Astrocyte (in vitro differentiated cells and primary cell): ENCODE data around the gene TRAF1. TPM values are rescaled to one million over a fixed set of nuclear protein-coding genes. Genes with fewer than 3 reads are reported as not detected.

Source experiments
- DNase-seq: peaks from one replicate; pipeline ENCODE4 v3.0.0-alpha.2; 2010; ENCODE audit warnings: low read depth
- FAIRE-seq: peaks from 2 replicates; lab custom pipeline; 2011; peaks lifted over from hg19 to GRCh38; lab: Jason Lieb, UNC
- H2AFZ ChIP-seq: 2 replicates; pipeline ENCODE4 v1.6.0; 2012; ENCODE audit warnings: low read depth, low read length, inconsistent platforms
- H3K27ac ChIP-seq: 2 replicates; pipeline ENCODE4 v1.5.1; 2011; ENCODE audit warnings: low read depth, low read length, inconsistent platforms
- H3K27me3 ChIP-seq: 2 replicates; pipeline ENCODE4 v1.6.0; 2011; ENCODE audit warnings: low read length, inconsistent platforms; ENCODE audit not compliant: insufficient read depth
- H3K36me3 ChIP-seq: 2 replicates; pipeline ENCODE4 v1.5.1; 2011; ENCODE audit warnings: low read length, inconsistent platforms; ENCODE audit not compliant: insufficient read depth
- H3K4me1 ChIP-seq: 2 replicates; pipeline ENCODE4 v1.5.1; 2011; ENCODE audit warnings: low read length, inconsistent platforms; ENCODE audit not compliant: insufficient read depth
- H3K4me2 ChIP-seq: 2 replicates; pipeline ENCODE4 v1.6.0; 2012; ENCODE audit warnings: low read length, inconsistent platforms
- H3K4me3 ChIP-seq: 2 replicates; pipeline ENCODE4 v1.5.1; 2011; ENCODE audit warnings: low read depth, mild to moderate bottlenecking, low read length, inconsistent platforms; ENCODE audit not compliant: insufficient read depth
- H3K79me2 ChIP-seq: 2 replicates; pipeline ENCODE4 v1.6.0; 2012; ENCODE audit warnings: mild to moderate bottlenecking, low read length, inconsistent platforms; ENCODE audit not compliant: insufficient read depth
- H3K9ac ChIP-seq: 2 replicates; pipeline ENCODE4 v1.6.0; 2012; ENCODE audit warnings: mild to moderate bottlenecking, low read length, inconsistent platforms
- H3K9me3 ChIP-seq: 2 replicates; pipeline ENCODE4 v1.5.1; 2012; ENCODE audit warnings: low read depth, mild to moderate bottlenecking, low read length, inconsistent platforms; ENCODE audit not compliant: insufficient read depth
- H4K20me1 ChIP-seq: 2 replicates; pipeline ENCODE4 v1.6.0; 2012; ENCODE audit warnings: low read length, inconsistent platforms; ENCODE audit not compliant: insufficient read depth
- H3K27ac Mint-ChIP-seq: one replicate; pipeline ENCODE4 v1.8.0; 2021; ENCODE audit warnings: mild to moderate bottlenecking, mixed read lengths; ENCODE audit not compliant: unreplicated experiment
- H3K27me3 Mint-ChIP-seq: one replicate; pipeline ENCODE4 v1.8.0; 2021; ENCODE audit warnings: low read depth, mixed read lengths; ENCODE audit not compliant: unreplicated experiment
- H3K36me3 Mint-ChIP-seq: one replicate; pipeline ENCODE4 v1.8.0; 2021; ENCODE audit warnings: low read depth, mixed read lengths; ENCODE audit not compliant: unreplicated experiment
- H3K4me1 Mint-ChIP-seq: one replicate; pipeline ENCODE4 v1.8.0; 2021; ENCODE audit warnings: low read depth, mixed read lengths; ENCODE audit not compliant: unreplicated experiment
- H3K4me3 Mint-ChIP-seq: one replicate; pipeline ENCODE4 v1.8.0; 2021; ENCODE audit warnings: mild to moderate bottlenecking, moderate library complexity, mixed read lengths; ENCODE audit not compliant: unreplicated experiment
- H3K9me3 Mint-ChIP-seq: one replicate; pipeline ENCODE4 v1.8.0; 2021; ENCODE audit warnings: mild to moderate bottlenecking, mixed read lengths; ENCODE audit not compliant: unreplicated experiment
- EZH2 ChIP-seq: IDR thresholded peaks from 2 replicates; pipeline ENCODE4 v1.6.1; 2012; ENCODE audit warnings: mild to moderate bottlenecking, low read length, inconsistent platforms; ENCODE audit not compliant: insufficient read depth
- total RNA-seq: library from RNA; stranded (reverse); gene quantifications from 2 replicates; pipeline ENCODE4 v1.2.1, GENCODE V29; 2021
- TF ChIP-seq, protein P1 (sequence below): IDR thresholded peaks from 2 replicates; pipeline ENCODE4 v1.5.1; 2011; ENCODE audit warnings: low read depth, mild to moderate bottlenecking, inconsistent platforms, low read length, moderate library complexity; ENCODE audit not compliant: insufficient read depth

Gene TRAF1
- total RNA-seq, 1 donor from 2014 or later, result 4.2 TPM

DNA sequence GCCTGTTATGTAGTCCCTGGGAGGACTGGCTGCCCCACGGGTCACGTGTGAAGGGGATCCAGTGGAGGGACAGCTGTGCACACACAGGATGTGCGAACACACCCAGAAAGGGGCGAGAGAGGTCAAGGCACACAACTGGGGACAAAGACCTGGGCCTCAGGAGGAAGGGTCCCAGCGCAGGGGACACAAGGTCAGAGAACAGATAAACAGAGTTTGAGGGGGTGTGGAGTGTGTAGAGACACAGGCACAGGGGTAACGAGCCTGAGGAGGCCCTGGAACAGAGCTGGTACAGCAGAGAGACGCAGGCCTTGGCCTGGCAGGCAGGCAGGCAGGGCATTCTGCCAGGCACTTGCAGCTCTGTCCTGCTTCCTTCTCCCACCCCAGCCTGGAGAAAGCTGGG lies 69.1 kb downstream of the TRAF1 start:
- DNase-seq (no peak), FAIRE-seq (no peak)
- Mint-ChIP-seq H3K4me1 (peaks cover 13% of the 10 kb centered on the region), H3K9me3 (no peaks in the 10 kb centered on the region), H3K36me3 (peaks cover 8% of the 10 kb centered on the region), H3K27me3 (no peaks in the 10 kb centered on the region), H3K4me3 (no peak overlapping the region), H3K27ac (no peak overlapping the region)
- no peaks in the 10 kb centered on the region for H3K79me2 ChIP-seq
- no peak overlapping the region for H3K4me2 ChIP-seq
- H3K9ac ChIP-seq, result no peak overlapping the region
- no peak overlapping the region for H2AFZ ChIP-seq
- TF ChIP-seq, protein P1, sequence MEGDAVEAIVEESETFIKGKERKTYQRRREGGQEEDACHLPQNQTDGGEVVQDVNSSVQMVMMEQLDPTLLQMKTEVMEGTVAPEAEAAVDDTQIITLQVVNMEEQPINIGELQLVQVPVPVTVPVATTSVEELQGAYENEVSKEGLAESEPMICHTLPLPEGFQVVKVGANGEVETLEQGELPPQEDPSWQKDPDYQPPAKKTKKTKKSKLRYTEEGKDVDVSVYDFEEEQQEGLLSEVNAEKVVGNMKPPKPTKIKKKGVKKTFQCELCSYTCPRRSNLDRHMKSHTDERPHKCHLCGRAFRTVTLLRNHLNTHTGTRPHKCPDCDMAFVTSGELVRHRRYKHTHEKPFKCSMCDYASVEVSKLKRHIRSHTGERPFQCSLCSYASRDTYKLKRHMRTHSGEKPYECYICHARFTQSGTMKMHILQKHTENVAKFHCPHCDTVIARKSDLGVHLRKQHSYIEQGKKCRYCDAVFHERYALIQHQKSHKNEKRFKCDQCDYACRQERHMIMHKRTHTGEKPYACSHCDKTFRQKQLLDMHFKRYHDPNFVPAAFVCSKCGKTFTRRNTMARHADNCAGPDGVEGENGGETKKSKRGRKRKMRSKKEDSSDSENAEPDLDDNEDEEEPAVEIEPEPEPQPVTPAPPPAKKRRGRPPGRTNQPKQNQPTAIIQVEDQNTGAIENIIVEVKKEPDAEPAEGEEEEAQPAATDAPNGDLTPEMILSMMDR, result no peak
- no peak for TF ChIP-seq EZH2
- no peak overlapping the region for H3K27ac ChIP-seq
- H4K20me1 ChIP-seq, result no peaks in the 10 kb centered on the region
- peaks cover 17% of the 10 kb centered on the region for H3K36me3 ChIP-seq
- H3K27me3 ChIP-seq, result no peaks in the 10 kb centered on the region
- no peaks in the 10 kb centered on the region for H3K9me3 ChIP-seq
- peaks cover 7% of the 10 kb centered on the region for H3K4me1 ChIP-seq
- H3K4me3 ChIP-seq, result no peak overlapping the region

DNA sequence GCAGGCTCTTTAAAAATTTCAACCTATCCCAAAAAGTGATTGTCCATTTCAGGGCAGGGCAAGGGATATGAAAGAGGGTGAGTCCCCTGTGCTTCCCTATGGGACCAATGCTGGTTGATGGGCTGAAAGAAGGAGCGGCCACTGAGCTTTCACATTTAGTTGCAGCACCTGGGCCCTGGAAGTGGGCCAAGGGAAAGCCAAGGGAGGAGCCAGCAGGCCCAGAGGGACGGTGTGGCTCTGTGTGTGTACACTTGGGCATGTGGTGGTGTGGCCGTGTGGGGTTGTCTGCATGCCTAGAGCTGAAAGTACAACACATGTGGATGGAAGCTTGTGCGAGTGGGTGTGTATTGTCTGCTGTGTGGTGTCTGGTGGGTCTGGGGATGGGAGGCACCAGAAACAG lies 69.9 kb downstream of the TRAF1 start:
- Histone ChIP-seq H3K4me3 (no peak overlapping the region), H3K27me3 (no peaks in the 10 kb centered on the region), H4K20me1 (no peaks in the 10 kb centered on the region), H3K9me3 (no peaks in the 10 kb centered on the region), H3K27ac (no peak overlapping the region), H3K9ac (no peak overlapping the region), H3K4me1 (peaks cover 7% of the 10 kb centered on the region), H2AFZ (no peak overlapping the region), H3K4me2 (no peak overlapping the region), H3K36me3 (peaks cover 16% of the 10 kb centered on the region), H3K79me2 (no peaks in the 10 kb centered on the region)
- Mint-ChIP-seq H3K27me3 (no peaks in the 10 kb centered on the region), H3K4me3 (no peak overlapping the region), H3K36me3 (peaks cover 8% of the 10 kb centered on the region), H3K4me1 (peaks cover 19% of the 10 kb centered on the region), H3K9me3 (no peaks in the 10 kb centered on the region), H3K27ac (no peak overlapping the region)
- FAIRE-seq (no peak), DNase-seq (no peak)
- TF ChIP-seq, protein P1, result no peak
- TF ChIP-seq EZH2, result no peak

DNA sequence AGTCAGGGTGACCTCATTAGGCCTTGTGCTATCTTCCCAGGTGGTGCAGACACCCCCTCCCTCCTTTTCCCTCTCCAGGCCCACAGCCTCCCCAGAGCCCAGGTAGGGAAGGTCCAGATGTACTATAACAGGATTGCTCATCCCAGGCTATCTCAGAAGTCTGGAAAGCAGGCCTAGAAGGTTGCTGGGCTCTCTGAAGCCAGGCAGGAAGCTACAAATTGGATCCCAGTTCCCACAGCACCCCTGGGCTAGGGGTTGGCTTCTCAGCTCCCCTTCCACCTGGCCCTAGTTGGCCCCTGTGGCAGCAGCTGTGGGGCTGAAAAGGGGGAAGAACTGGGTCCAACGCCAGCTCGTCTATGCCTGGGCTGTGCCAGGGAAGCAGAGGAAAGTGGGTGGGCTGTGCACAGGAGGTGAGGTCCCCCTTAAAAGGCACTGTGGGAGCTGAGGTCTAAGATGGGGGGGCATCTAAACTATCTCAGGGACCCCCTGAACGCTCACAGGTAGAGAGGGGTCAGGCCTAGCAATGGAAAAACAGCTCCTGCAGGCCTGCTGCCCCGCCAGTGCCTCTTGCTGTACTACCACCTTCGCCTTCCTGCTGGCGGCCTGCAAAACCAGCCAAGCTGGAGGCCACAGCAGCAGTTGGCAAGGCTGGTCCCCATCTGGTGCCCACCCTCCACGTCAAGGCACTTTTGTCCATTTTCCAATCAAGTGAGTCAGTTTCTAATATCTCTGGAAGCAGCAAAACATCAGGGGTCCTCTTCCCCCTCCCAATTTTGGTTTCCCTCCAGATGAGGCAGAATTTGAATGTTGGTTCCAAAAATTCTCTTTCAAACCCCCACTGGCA lies 70.5 kb downstream of the TRAF1 start:
- H3K36me3 ChIP-seq, result peaks cover 16% of the 10 kb centered on the region
- peaks cover 7% of the 10 kb centered on the region for H3K4me1 ChIP-seq
- TF ChIP-seq, protein P1, result no peak
- TF ChIP-seq EZH2, result no peak
- DNase-seq (no peak), FAIRE-seq (no peak)
- H3K27ac ChIP-seq, result no peak overlapping the region
- H3K79me2 ChIP-seq, result no peaks in the 10 kb centered on the region
- Mint-ChIP-seq H3K36me3 (peaks cover 12% of the 10 kb centered on the region), H3K27ac (no peak overlapping the region), H3K4me3 (no peak overlapping the region), H3K9me3 (no peaks in the 10 kb centered on the region), H3K4me1 (peaks cover 19% of the 10 kb centered on the region), H3K27me3 (no peaks in the 10 kb centered on the region)
- no peak overlapping the region for H3K9ac ChIP-seq
- no peak overlapping the region for H3K4me2 ChIP-seq
- no peak overlapping the region for H3K4me3 ChIP-seq
- H3K9me3 ChIP-seq, result no peaks in the 10 kb centered on the region
- H2AFZ ChIP-seq, result no peak overlapping the region
- H3K27me3 ChIP-seq, result no peaks in the 10 kb centered on the region
- no peaks in the 10 kb centered on the region for H4K20me1 ChIP-seq
